ENCODE data around the gene NHP2.
"Not testable (repeated sequence)": the region's sequence is repeated elsewhere in the genome, so short reads cannot be mapped to it uniquely, and the experiment has no call there.

- TF ChIP-seq POLR2A (IDR thresholded peaks at IDR 0.05; ENCODE audit: low read depth, low read length); TAF1 (IDR thresholded peaks at IDR 0.05; ENCODE audit: borderline replicate concordance, low read depth, low read length): not testable (repeated sequence)
Measured at GRCh38 chr5:178130234-178130575, 23.5 kb downstream of the NHP2 start.

Data from GM12892 (cell line).